Adrenal gland (tissue), 5 donors: Measurements from ENCODE around the gene SERPINA9.

Source experiments
- POLR2A ChIP-seq, 2 donors: fragments of 450-650 bp; IDR thresholded peaks; one replicate each; pipeline ENCODE4 v1.6.1; 2017; ENCODE audit warnings: antibody characterized with exemption in 2 of 2, mild to moderate bottlenecking in 2 of 2, moderate library complexity in 1 of 2
- TF ChIP-seq, protein P1 (sequence below), 6 experiments: fragments of 450-650 bp in 4 of 6; fragments of 200-600 bp in 2 of 6; sonication (generic) in 1 of 6; IDR thresholded peaks; 1 replicate in 5 of 6; 2 replicates in 1 of 6; pipeline versions ENCODE4 v1.5.1 to v1.8.0; 2016 to 2021; ENCODE audit warnings: antibody characterized with exemption in 6 of 6, mild to moderate bottlenecking in 2 of 6, moderate library complexity in 1 of 6
- donor health status: DM: no; HTN: no; CAD: no.

DNA sequence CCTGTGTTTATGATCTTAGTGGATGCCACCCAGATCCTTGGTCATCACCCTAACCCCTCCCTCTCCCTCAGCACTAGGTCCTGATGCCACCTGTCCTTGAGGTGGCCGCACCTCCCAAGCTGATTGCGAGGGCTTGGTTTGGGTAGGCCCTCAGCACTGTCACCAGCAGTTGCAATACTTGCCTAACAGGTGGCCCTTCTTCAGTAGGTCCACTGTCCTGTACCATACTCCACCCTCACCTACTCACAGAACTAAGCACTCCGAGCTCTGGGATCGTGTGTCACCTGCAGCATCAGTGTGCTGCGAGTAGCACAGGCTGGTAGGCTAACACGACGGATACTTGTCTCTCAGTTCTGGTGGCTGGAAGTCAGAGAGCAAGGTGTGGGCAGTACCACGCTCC is 47.3 kb upstream of the SERPINA9 start:
- TF ChIP-seq, protein P1, sequence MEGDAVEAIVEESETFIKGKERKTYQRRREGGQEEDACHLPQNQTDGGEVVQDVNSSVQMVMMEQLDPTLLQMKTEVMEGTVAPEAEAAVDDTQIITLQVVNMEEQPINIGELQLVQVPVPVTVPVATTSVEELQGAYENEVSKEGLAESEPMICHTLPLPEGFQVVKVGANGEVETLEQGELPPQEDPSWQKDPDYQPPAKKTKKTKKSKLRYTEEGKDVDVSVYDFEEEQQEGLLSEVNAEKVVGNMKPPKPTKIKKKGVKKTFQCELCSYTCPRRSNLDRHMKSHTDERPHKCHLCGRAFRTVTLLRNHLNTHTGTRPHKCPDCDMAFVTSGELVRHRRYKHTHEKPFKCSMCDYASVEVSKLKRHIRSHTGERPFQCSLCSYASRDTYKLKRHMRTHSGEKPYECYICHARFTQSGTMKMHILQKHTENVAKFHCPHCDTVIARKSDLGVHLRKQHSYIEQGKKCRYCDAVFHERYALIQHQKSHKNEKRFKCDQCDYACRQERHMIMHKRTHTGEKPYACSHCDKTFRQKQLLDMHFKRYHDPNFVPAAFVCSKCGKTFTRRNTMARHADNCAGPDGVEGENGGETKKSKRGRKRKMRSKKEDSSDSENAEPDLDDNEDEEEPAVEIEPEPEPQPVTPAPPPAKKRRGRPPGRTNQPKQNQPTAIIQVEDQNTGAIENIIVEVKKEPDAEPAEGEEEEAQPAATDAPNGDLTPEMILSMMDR (IDR thresholded peaks at IDR 0.05), result no peak
- no peak for TF ChIP-seq POLR2A (IDR thresholded peaks at IDR 0.05)
